ENCODE results near the gene ZBTB21. TPM values are rescaled to one million over a fixed set of nuclear protein-coding genes. Genes with fewer than 3 reads are reported as not detected.

ZBTB21 gene
- polyA plus RNA-seq, 3 donors: 1.9 to 11.0 (median 8.4) TPM

- H3K27ac ChIP-seq (ENCODE audit: low read depth, low read length): no peak overlapping the region
- 64 to 77% (median 71%) methylated on average over 9 of the region's 9 CpGs for WGBS, 3 donors
These were observed 15.9 kb upstream of the ZBTB21 start for GRCh38 chr21:42026082-42026435.

- no peak overlapping the region for H3K27ac ChIP-seq (ENCODE audit: low read depth, low read length)
- WGBS, 3 donors: 71 to 75% (median 73%) methylated on average over 12 of the region's 12 CpGs
These were observed 15.4 kb upstream of the ZBTB21 start for GRCh38 chr21:42025376-42026081.

- WGBS, 3 donors: 92 to 97% (median 97%) methylated on average over 11 of the region's 11 CpGs
- no peak overlapping the region for H3K27ac ChIP-seq (ENCODE audit: low read depth, low read length)
These were observed 12.7 kb upstream of the ZBTB21 start for GRCh38 chr21:42022906-42023305.

GRCh38 chr21:42022091-42022430, 11.9 kb upstream of the ZBTB21 start:
- 31 to 73% (median 70%) methylated on average over 12 of the region's 12 CpGs for WGBS, 3 donors
- no peak overlapping the region for H3K27ac ChIP-seq (ENCODE audit: low read depth, low read length)

GRCh38 chr21:42021371-42022090, 11.4 kb upstream of the ZBTB21 start:
- H3K27ac ChIP-seq (ENCODE audit: low read depth, low read length): no peak overlapping the region
- 45 to 75% (median 75%) methylated on average over 20 of the region's 20 CpGs for WGBS, 3 donors

- WGBS, 3 donors: 88 to 91% (median 89%) methylated on average over 6 of the region's 6 CpGs
- H3K27ac ChIP-seq (ENCODE audit: low read depth, low read length): no peak overlapping the region
These were observed 9.5 kb upstream of the ZBTB21 start for GRCh38 chr21:42019706-42020105.

GRCh38 chr21:42019101-42019605, 9.0 kb upstream of the ZBTB21 start:
- H3K27ac ChIP-seq (ENCODE audit: low read depth, low read length): no peak overlapping the region
- WGBS, 3 donors: 83 to 90% (median 87%) methylated on average over 11 of the region's 11 CpGs

GRCh38 chr21:42017022-42017421, 6.9 kb upstream of the ZBTB21 start:
- H3K27ac ChIP-seq (ENCODE audit: low read depth, low read length): no peak overlapping the region
- 86 to 92% (median 87%) methylated on average over 2 of the region's 2 CpGs for WGBS, 3 donors

- 87 to 93% (median 91%) methylated on average over 19 of the region's 19 CpGs for WGBS, 3 donors
- H3K27ac ChIP-seq (ENCODE audit: low read depth, low read length): no peak overlapping the region
These were observed 6.3 kb upstream of the ZBTB21 start for GRCh38 chr21:42016364-42016985.

- 87 to 100% (median 94%) methylated on average over 7 of the region's 7 CpGs for WGBS, 3 donors
These were observed 3.8 kb upstream of the ZBTB21 start for GRCh38 chr21:42013931-42014330.

GRCh38 chr21:42013376-42013775, 3.2 kb upstream of the ZBTB21 start:
- 73 to 90% (median 89%) methylated on average over 4 of the region's 4 CpGs for WGBS, 3 donors
- no peak overlapping the region for H3K27ac ChIP-seq (ENCODE audit: low read depth, low read length)

More at GRCh38 chr21:42013931-42014330, 3.8 kb upstream of the ZBTB21 start:
- no peak overlapping the region for H3K27ac ChIP-seq (ENCODE audit: low read depth, low read length)

GRCh38 chr21:42012763-42013329, 2.7 kb upstream of the ZBTB21 start:
- WGBS, 3 donors: 88 to 96% (median 94%) methylated on average over 3 of the region's 3 CpGs
- H3K27ac ChIP-seq (ENCODE audit: low read depth, low read length): no peak overlapping the region

GRCh38 chr21:42012344-42012743, 2.2 kb upstream of the ZBTB21 start:
- WGBS, 3 donors: 84 to 96% (median 85%) methylated on average over 9 of the region's 9 CpGs
- no peak overlapping the region for H3K27ac ChIP-seq (ENCODE audit: low read depth, low read length)

GRCh38 chr21:42010507-42011495, 641 bp upstream of the ZBTB21 start:
- peak overlapping the region; percentile 19 for H3K27ac ChIP-seq (ENCODE audit: low read depth, low read length)
- WGBS, 3 donors: 1% methylated on average over 94 to 120 of the region's 120 CpGs

GRCh38 chr21:42009018-42009830, 936 bp downstream of the ZBTB21 start:
- WGBS, 3 donors: 0 to 1% (median 1%) methylated on average over 60 to 86 of the region's 86 CpGs
- H3K27ac ChIP-seq (ENCODE audit: low read depth, low read length): peak overlapping the region; percentile 97

GRCh38 chr21:42007356-42007940, 2.7 kb downstream of the ZBTB21 start:
- WGBS, 3 donors: 90 to 94% (median 91%) methylated on average over 6 of the region's 6 CpGs
- H3K27ac ChIP-seq (ENCODE audit: low read depth, low read length): no peak overlapping the region

- WGBS, 3 donors: 90 to 100% (median 100%) methylated on average over 1 of the region's 1 CpG
- no peak overlapping the region for H3K27ac ChIP-seq (ENCODE audit: low read depth, low read length)
These were observed 3.4 kb downstream of the ZBTB21 start for GRCh38 chr21:42006765-42007164.

All from adipose tissue (tissue), 3 donors.